Neural crest cell (in vitro differentiated cells): ENCODE results near the gene CEBPA. TPM values are rescaled to one million over a fixed set of nuclear protein-coding genes. Genes with fewer than 3 reads are reported as not detected.

Experiments
- DNase-seq: peaks from one replicate; pipeline ENCODE4 v3.0.0; 2021; ENCODE audit warnings: low read depth, mixed read lengths, low spot score
- H3K27ac Mint-ChIP-seq: one replicate; pipeline ENCODE4 v1.8.0; 2021; ENCODE audit warnings: mild to moderate bottlenecking, mixed read lengths; ENCODE audit not compliant: unreplicated experiment
- H3K27me3 Mint-ChIP-seq: 2 replicates; pipeline ENCODE4 v1.8.0; 2021; ENCODE audit warnings: low read depth, mild to moderate bottlenecking, mixed read lengths
- H3K36me3 Mint-ChIP-seq: 2 replicates; pipeline ENCODE4 v1.8.0; 2021; ENCODE audit warnings: low read depth, mild to moderate bottlenecking, mixed read lengths
- H3K4me1 Mint-ChIP-seq: 2 replicates; pipeline ENCODE4 v1.8.0; 2021; ENCODE audit warnings: mixed read lengths
- H3K4me3 Mint-ChIP-seq: one replicate; pipeline ENCODE4 v1.8.0; 2021; ENCODE audit warnings: mild to moderate bottlenecking, mixed read lengths
- H3K9me3 Mint-ChIP-seq: 2 replicates; pipeline ENCODE4 v1.8.0; 2021; ENCODE audit warnings: mixed read lengths
- total RNA-seq: library from RNA; stranded (reverse); gene quantifications from 2 replicates; pipeline ENCODE4 v1.2.1, GENCODE V29; 2021
- TF ChIP-seq, protein P1 (sequence below): fragments of 200-600 bp; sonication (generic); conservative IDR thresholded peaks from 2 replicates; pipeline ENCODE4 v1.5.0; 2021; ENCODE audit warnings: antibody characterized with exemption, mild to moderate bottlenecking

CEBPA gene
- total RNA-seq, 1 donor from 2014 or later = 1.7 TPM

DNA sequence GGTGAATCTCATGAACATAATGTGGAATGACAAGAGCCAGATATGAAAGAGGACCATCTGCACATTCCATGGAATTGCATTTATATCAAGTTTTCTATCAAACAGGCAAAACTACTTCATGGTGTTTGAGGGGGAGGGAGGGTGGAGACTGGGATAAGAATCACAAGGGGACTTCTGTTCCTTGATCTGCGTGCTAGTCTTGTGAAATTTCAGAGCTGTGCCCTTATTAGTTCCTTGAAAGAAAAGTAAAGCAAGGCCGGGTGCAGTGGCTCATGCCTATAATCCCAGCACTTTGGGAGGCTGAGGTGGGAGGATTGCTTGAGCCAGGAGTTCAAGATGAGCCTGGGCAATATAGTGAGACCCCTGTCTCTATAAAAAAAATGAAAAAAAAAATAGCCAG lies 41.0 kb upstream of the CEBPA start:
- Mint-ChIP-seq H3K27me3 (peaks cover 73% of the 10 kb centered on the region), H3K27ac (no peak overlapping the region), H3K4me1 (peaks cover 10% of the 10 kb centered on the region), H3K9me3 (no peaks in the 10 kb centered on the region), H3K36me3 (no peaks in the 10 kb centered on the region), H3K4me3 (no peak overlapping the region)
- TF ChIP-seq, protein P1, sequence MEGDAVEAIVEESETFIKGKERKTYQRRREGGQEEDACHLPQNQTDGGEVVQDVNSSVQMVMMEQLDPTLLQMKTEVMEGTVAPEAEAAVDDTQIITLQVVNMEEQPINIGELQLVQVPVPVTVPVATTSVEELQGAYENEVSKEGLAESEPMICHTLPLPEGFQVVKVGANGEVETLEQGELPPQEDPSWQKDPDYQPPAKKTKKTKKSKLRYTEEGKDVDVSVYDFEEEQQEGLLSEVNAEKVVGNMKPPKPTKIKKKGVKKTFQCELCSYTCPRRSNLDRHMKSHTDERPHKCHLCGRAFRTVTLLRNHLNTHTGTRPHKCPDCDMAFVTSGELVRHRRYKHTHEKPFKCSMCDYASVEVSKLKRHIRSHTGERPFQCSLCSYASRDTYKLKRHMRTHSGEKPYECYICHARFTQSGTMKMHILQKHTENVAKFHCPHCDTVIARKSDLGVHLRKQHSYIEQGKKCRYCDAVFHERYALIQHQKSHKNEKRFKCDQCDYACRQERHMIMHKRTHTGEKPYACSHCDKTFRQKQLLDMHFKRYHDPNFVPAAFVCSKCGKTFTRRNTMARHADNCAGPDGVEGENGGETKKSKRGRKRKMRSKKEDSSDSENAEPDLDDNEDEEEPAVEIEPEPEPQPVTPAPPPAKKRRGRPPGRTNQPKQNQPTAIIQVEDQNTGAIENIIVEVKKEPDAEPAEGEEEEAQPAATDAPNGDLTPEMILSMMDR = no peak
- DNase-seq = no peak

DNA sequence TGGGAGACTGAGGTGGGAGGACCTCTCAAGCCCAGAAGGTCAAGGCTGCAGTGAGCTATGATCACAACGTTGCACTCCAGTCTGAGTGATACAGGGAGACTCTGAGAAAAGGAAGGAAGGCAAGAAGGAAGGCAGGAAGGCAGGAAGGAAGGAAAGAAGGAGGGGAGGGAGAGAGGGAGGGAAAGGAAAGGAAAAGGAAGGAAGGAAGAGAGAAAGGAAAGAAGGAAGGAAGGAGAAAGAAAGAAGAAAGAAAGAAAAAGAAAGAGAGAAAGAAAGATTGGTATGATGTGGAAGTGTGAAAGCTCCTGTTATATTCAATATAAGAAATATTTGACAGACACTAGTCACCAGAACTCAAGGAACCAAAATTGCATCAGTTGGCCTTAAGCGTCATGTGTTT lies 38.7 kb upstream of the CEBPA start:
- Mint-ChIP-seq H3K27ac (no peak overlapping the region), H3K9me3 (no peaks in the 10 kb centered on the region), H3K27me3 (peaks cover 60% of the 10 kb centered on the region), H3K36me3 (no peaks in the 10 kb centered on the region), H3K4me1 (peaks cover 10% of the 10 kb centered on the region), H3K4me3 (no peak overlapping the region)
- no peak for DNase-seq
- TF ChIP-seq, protein P1 = no peak

DNA sequence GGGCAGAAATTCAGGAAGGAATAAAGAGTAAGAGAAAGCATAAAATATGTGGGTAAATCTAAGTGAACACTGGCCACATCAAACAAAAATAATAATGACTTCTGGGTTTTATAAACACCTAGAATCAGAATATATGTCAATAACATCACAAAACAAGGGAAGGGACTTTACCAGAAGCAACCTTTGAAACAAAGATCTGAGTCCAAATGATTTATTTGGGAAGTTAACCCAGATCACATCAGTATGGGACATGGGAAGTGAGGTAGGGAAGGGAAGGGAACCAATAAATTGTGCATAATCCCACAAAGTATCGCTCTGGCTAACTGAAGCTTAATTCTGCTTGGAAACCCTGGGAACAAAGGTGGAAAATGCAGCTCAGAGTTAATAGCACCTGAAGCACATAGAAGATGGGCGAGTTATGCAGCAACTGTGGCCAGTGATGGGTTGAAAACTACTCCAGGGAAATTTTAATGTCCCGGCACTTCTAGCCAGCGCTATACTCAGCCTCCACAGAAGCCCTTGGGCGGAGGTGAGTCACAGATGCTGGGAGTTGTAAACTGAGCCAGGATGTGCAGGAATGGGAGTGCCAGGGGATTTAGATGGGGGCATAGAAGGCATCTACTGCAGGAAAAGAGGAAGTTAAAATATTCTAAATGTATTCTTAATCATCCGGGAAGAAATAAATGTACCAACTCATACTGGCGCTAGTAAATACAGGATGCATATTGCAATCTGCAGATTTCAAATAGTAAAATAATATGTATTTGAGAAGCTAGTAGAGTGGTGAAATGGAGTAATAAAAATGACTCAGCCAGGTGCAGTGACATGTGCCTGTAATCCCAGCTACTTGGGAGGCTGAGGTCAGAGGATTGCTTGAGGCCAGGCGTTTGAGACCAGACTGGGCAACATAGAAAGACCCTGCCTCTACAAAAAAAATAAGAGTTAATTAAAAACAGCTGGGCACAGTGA lies 37.0 kb upstream of the CEBPA start:
- no peaks in the 10 kb centered on the region for H3K36me3 Mint-ChIP-seq
- peaks cover 44% of the 10 kb centered on the region for H3K27me3 Mint-ChIP-seq
- H3K9me3 Mint-ChIP-seq = no peaks in the 10 kb centered on the region
- H3K27ac Mint-ChIP-seq = no peak overlapping the region
- no peak for DNase-seq
- H3K4me1 Mint-ChIP-seq = peaks cover 5% of the 10 kb centered on the region
- no peak overlapping the region for H3K4me3 Mint-ChIP-seq
- TF ChIP-seq, protein P1 = no peak

DNA sequence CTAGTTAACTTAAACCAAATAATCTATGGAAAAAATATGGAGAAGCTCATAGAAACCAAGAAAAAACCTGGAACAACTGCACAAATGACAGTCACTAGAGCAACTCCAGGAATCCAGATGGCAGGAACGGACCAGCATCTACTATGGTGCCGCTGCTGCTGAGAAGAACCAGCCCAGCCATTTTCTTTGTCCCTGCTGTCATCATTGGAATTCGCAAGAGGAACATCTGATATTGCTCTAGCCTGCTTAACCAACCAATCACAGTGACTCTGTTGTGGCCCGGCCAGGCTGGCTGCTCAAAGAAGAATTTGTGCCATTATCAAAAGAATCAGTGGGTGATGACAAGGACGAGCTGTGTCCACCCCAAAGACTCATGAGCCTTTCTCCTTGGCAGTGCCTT lies 33.1 kb upstream of the CEBPA start:
- TF ChIP-seq, protein P1 = no peak
- peaks cover under 1% of the 10 kb centered on the region for H3K4me1 Mint-ChIP-seq
- no peak overlapping the region for H3K27ac Mint-ChIP-seq
- H3K4me3 Mint-ChIP-seq = no peak overlapping the region
- H3K36me3 Mint-ChIP-seq = no peaks in the 10 kb centered on the region
- DNase-seq = no peak
- no peaks in the 10 kb centered on the region for H3K9me3 Mint-ChIP-seq
- H3K27me3 Mint-ChIP-seq = peaks cover 24% of the 10 kb centered on the region

DNA sequence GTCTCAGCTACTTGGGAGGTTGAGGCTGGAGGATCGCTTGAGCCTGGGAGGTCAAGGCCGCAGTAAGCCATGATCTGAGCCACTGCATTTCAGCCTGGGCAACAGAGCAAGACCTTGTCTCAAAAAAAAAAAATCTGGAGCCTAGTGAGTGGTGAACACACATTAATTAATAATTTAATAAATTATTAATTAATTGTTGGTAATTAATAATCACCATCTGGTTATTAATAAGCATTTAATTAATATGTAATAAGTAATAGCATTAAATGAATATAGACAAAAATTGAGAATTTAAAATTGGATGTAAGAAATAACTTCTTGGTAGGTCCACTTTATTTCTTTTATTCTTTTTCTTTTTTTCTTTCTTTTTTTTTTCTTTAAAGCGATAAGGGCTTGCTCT lies 31.9 kb upstream of the CEBPA start:
- H3K4me1 Mint-ChIP-seq = peaks cover 5% of the 10 kb centered on the region
- no peak overlapping the region for H3K27ac Mint-ChIP-seq
- no peak overlapping the region for H3K4me3 Mint-ChIP-seq
- no peaks in the 10 kb centered on the region for H3K36me3 Mint-ChIP-seq
- H3K27me3 Mint-ChIP-seq = peaks cover 15% of the 10 kb centered on the region
- no peak for DNase-seq
- no peaks in the 10 kb centered on the region for H3K9me3 Mint-ChIP-seq
- TF ChIP-seq, protein P1 = no peak
